PC-9 (cell line): ENCODE results near the gene ITGAE. TPM values are rescaled to one million over a fixed set of nuclear protein-coding genes. Genes with fewer than 3 reads are reported as not detected.

Experiments used
- BruUV-seq: library from RNA; stranded (reverse); fragments of 400-500 nt; replicated peaks from 2 replicates; lab custom pipeline; 2021; lab: Mats Ljungman, UMichigan
- CTCF ChIA-PET: fragments of 300-600 bp; sonication (Branson Sonifier 250); formaldehyde crosslinking; loops from one replicate; lab custom pipeline; 2022; ENCODE audit warnings: antibody characterized with exemption; lab: Charles Lee
- POLR2A ChIA-PET: fragments of 300-600 bp; sonication (Branson Sonifier 250); formaldehyde crosslinking; loops from one replicate; lab custom pipeline; 2022; ENCODE audit warnings: antibody characterized with exemption; ENCODE audit not compliant: unreplicated experiment; lab: Charles Lee
- DNase-seq, 2 experiments: peaks; one replicate each; pipeline versions ENCODE4 v3.0.0 to v3.0.0-alpha.2; 2015 to 2022; ENCODE audit warnings: mixed read lengths in 1 of 2
- H2AFZ ChIP-seq: fragments of 200-600 bp; sonication (generic); 2 replicates; pipeline ENCODE4 v1.8.1; 2017; ENCODE audit warnings: antibody characterized with exemption
- H3F3A ChIP-seq: fragments of 200-600 bp; sonication (generic); 2 replicates; pipeline ENCODE4 v1.8.1; 2017; ENCODE audit warnings: antibody characterized with exemption, mild to moderate bottlenecking, low read depth; ENCODE audit not compliant: insufficient read depth
- H3K27ac ChIP-seq: fragments of 200-600 bp; sonication (generic); 2 replicates; pipeline ENCODE4 v1.6.1; 2016; ENCODE audit warnings: mixed run types
- H3K27me3 ChIP-seq: fragments of 200-600 bp; sonication (generic); 2 replicates; pipeline ENCODE4 v1.6.1; 2016; ENCODE audit warnings: low read depth, mixed run types; ENCODE audit not compliant: insufficient read depth
- H3K36me3 ChIP-seq: fragments of 200-600 bp; sonication (generic); 2 replicates; pipeline ENCODE4 v1.6.1; 2016; ENCODE audit warnings: low read depth, mixed run types
- H3K4me1 ChIP-seq: fragments of 200-600 bp; sonication (generic); replicated peaks from 2 replicates; pipeline ENCODE4 v1.6.1; 2016; ENCODE audit warnings: mixed run types; ENCODE audit not compliant: insufficient read depth
- H3K4me2 ChIP-seq: fragments of 200-600 bp; sonication (generic); 2 replicates; pipeline ENCODE4 v1.6.1; 2017; ENCODE audit warnings: mixed run types
- H3K4me3 ChIP-seq: fragments of 200-600 bp; sonication (generic); 2 replicates; pipeline ENCODE4 v1.6.1; 2016; ENCODE audit warnings: mixed run types
- H3K79me2 ChIP-seq: fragments of 200-600 bp; sonication (generic); 2 replicates; pipeline ENCODE4 v1.6.1; 2017; ENCODE audit warnings: low read depth, mixed run types
- H3K9me2 ChIP-seq: fragments of 200-600 bp; sonication (generic); 2 replicates; pipeline ENCODE4 v1.8.1; 2017; ENCODE audit warnings: mild to moderate bottlenecking; ENCODE audit not compliant: insufficient read depth
- H3K9me3 ChIP-seq: fragments of 200-600 bp; sonication (generic); 2 replicates; pipeline ENCODE4 v1.8.1; 2016; ENCODE audit warnings: low read depth; ENCODE audit not compliant: insufficient read depth
- H4K20me1 ChIP-seq: fragments of 200-600 bp; sonication (generic); 2 replicates; pipeline ENCODE4 v1.8.1; 2017; ENCODE audit not compliant: insufficient read depth
- EZH2 ChIP-seq: fragments of 200-600 bp; sonication (generic); IDR thresholded peaks from 2 replicates; pipeline ENCODE4 v1.8.0; 2017; ENCODE audit warnings: antibody characterized with exemption, low read depth
- intact Hi-C: fragments of 100-400 bp; cut with micrococcal nuclease; formaldehyde crosslinking; loops from one replicate; pipeline ENCODE4 v1.10.0; 2022; ENCODE audit not compliant: unreplicated experiment
- total RNA-seq: library from RNA; stranded (reverse); gene quantifications from 2 replicates; pipeline ENCODE4 v1.2.3, GENCODE V29; 2021
- TF ChIP-seq, protein P1 (sequence below): fragments of 200-600 bp; sonication (generic); conservative IDR thresholded peaks from 2 replicates; pipeline ENCODE4 v1.6.1; 2017; ENCODE audit warnings: mixed run types, antibody characterized with exemption, mild to moderate bottlenecking, moderate library complexity

ITGAE gene
- total RNA-seq, 1 experiment from 2014 or later: 52.8 TPM

DNA sequence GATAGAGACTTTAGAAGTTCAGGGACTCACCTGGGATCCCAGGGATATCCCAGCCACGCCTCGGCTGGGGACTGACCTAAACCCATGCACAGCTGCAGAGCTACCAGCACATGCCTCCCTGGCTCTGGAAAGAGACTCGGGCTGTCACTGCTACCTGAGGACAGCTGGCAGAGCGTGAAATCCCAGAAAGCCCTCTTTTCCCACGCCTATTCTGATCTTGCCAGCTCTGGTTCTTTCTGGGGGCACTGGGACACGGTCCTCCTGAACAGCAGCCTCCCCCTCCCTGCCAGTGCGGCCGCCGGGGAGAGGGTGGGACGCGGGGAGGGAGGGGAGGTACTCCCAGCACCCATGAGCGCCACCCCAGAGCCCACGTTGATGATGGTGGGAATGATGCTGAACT is 115.8 kb downstream of the ITGAE start:
- Histone ChIP-seq H3K79me2 (no peaks in the 10 kb centered on the region), H3K4me3 (no peak overlapping the region), H3K27me3 (no peaks in the 10 kb centered on the region), H2AFZ (no peak overlapping the region), H3K4me2 (no peak overlapping the region), H3K36me3 (no peaks in the 10 kb centered on the region), H3K4me1 (no peaks in the 10 kb centered on the region), H4K20me1 (no peaks in the 10 kb centered on the region; the same call in 1 of the 2 replicates), H3K27ac (no peak overlapping the region), H3K9me2 (no peaks in the 10 kb centered on the region), H3K9me3 (no peaks in the 10 kb centered on the region), H3F3A (no peaks in the 10 kb centered on the region)
- intact Hi-C loops: no loop called here
- no peak for DNase-seq
- ChIA-PET POLR2A (no interaction called here), CTCF (no interaction called here)
- TF ChIP-seq, protein P1, sequence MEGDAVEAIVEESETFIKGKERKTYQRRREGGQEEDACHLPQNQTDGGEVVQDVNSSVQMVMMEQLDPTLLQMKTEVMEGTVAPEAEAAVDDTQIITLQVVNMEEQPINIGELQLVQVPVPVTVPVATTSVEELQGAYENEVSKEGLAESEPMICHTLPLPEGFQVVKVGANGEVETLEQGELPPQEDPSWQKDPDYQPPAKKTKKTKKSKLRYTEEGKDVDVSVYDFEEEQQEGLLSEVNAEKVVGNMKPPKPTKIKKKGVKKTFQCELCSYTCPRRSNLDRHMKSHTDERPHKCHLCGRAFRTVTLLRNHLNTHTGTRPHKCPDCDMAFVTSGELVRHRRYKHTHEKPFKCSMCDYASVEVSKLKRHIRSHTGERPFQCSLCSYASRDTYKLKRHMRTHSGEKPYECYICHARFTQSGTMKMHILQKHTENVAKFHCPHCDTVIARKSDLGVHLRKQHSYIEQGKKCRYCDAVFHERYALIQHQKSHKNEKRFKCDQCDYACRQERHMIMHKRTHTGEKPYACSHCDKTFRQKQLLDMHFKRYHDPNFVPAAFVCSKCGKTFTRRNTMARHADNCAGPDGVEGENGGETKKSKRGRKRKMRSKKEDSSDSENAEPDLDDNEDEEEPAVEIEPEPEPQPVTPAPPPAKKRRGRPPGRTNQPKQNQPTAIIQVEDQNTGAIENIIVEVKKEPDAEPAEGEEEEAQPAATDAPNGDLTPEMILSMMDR: no peak
- no peak for TF ChIP-seq EZH2
- BruUV-seq: no TSS peak

DNA sequence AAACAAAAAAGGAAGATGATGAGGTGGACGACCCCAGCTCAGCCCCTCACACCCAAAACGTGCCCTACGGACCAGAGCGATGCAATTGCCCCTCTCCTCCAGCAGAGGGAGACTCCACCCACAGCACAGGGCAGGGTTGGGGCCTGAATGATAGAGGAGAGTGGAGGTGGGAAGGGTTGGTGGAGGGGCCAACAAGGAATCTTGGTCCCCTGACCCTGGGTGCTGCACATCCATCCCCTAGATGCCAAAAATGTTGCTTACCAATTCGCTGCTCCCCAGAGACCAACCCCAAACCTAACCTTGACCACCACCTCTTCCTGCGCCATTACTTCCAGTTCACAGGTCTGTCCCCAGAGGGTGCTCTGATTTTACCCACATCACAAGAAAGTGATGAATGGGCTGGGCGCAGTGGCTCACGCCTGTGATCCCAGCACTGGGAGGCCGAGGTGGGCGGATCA is 117.9 kb downstream of the ITGAE start:
- no peak for DNase-seq

DNA sequence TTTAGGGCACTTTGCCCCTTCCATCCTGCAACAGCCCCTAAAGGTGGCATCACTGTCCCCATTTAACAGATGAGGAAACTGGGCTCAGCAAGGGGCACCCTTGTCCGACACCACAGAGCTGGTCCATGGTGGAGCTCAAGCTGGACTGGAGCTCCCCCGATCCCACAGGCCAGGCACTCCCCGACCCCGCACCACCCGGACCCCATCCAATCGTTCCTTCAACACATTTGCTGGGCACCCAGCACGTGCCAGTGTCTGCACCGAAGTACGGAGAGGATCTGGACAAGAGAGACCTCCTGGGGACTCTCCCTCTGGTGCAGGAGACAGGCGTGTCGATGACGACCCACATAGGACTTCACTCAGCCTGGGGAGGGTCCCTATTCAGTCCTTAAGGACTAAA is 119.0 kb downstream of the ITGAE start:
- Histone ChIP-seq H2AFZ (no peak overlapping the region), H3K79me2 (no peaks in the 10 kb centered on the region), H3F3A (no peaks in the 10 kb centered on the region; the same call in 1 of the 2 replicates), H3K4me2 (no peak overlapping the region), H3K4me3 (no peak overlapping the region), H3K9me3 (no peaks in the 10 kb centered on the region), H3K9me2 (no peaks in the 10 kb centered on the region), H4K20me1 (no peaks in the 10 kb centered on the region; the same call in 1 of the 2 replicates), H3K4me1 (no peaks in the 10 kb centered on the region), H3K36me3 (no peaks in the 10 kb centered on the region), H3K27me3 (no peaks in the 10 kb centered on the region), H3K27ac (no peak overlapping the region)
- no peak for TF ChIP-seq EZH2
- TF ChIP-seq, protein P1: no peak
- ChIA-PET CTCF (interaction anchor here (0.6 kb wide), 1 partner anchor 25 kb away, joined by 3 read pairs; no protein-coding TSS in a partner anchor), POLR2A (no interaction called here)
- no peak for DNase-seq
- intact Hi-C loops: loop anchor here (5.0 kb wide), 3 partner anchors 40 to 145 kb away; partner anchors contain the start of gene HASPIN
- no TSS peak for BruUV-seq

More for the DNA sequence above, 117.9 kb downstream of the ITGAE start:
- no peaks in the 10 kb centered on the region; the same call in 1 of the 2 replicates for H4K20me1 ChIP-seq
- ChIA-PET POLR2A (no interaction called here), CTCF (interaction anchor here (0.6 to 0.7 kb wide), 4 partner anchors 10 to 861 kb away, joined by 3 to 7 read pairs (median 3); no protein-coding TSS in a partner anchor)
- no peaks in the 10 kb centered on the region for H3K79me2 ChIP-seq
- H3K4me1 ChIP-seq: no peaks in the 10 kb centered on the region
- no peak overlapping the region for H3K4me2 ChIP-seq
- H3K27me3 ChIP-seq: no peaks in the 10 kb centered on the region
- no peaks in the 10 kb centered on the region; the same call in 1 of the 2 replicates for H3F3A ChIP-seq
- H3K4me3 ChIP-seq: no peak overlapping the region
- H2AFZ ChIP-seq: no peak overlapping the region
- TF ChIP-seq, protein P1: peak; percentile 94
- no peak for TF ChIP-seq EZH2
- intact Hi-C loops: loop anchor here (5.0 kb wide), 3 partner anchors 39 to 144 kb away; partner anchors contain the start of gene HASPIN
- H3K9me2 ChIP-seq: no peaks in the 10 kb centered on the region
- no peaks in the 10 kb centered on the region for H3K36me3 ChIP-seq
- H3K9me3 ChIP-seq: no peaks in the 10 kb centered on the region
- no peak overlapping the region for H3K27ac ChIP-seq
- BruUV-seq: no TSS peak
